Activated T-cell treated with anti-CD3 and anti-CD28 coated beads, Interleukin-2, amount 50 U/mL, for 72 hours (primary cell): Measurements from ENCODE around the gene ZNF710. TPM values are rescaled to one million over a fixed set of nuclear protein-coding genes. Genes with fewer than 3 reads are reported as not detected.

Experiments
- ATAC-seq, 2 donors: fragments of 150-1000 bp; cut with Tn5 transposase; replicated peaks in 1 of 2; 2 replicates each; pipeline ENCODE4 v1.10.0; 2021; ENCODE audit warnings: moderate library complexity in 2 of 2, mild to moderate bottlenecking in 1 of 2
- DNase-seq, 2 donors: peaks; one replicate each; pipeline ENCODE4 v3.0.0; 2021 to 2022; ENCODE audit warnings: mixed read lengths in 1 of 2
- H3K27ac Mint-ChIP-seq: one replicate; pipeline ENCODE4 v1.8.0; 2022; ENCODE audit warnings: mild to moderate bottlenecking, moderate library complexity, mixed read lengths
- H3K27me3 Mint-ChIP-seq: one replicate; pipeline ENCODE4 v1.8.0; 2022; ENCODE audit warnings: low read depth, mixed read lengths
- H3K36me3 Mint-ChIP-seq, 2 donors: one replicate each; pipeline ENCODE4 v1.8.0; 2022; ENCODE audit warnings: mixed read lengths in 2 of 2, mild to moderate bottlenecking in 1 of 2; ENCODE audit not compliant: insufficient read depth in 2 of 2
- H3K4me1 Mint-ChIP-seq: one replicate; pipeline ENCODE4 v1.8.0; 2022; ENCODE audit warnings: low read depth, mixed read lengths
- H3K4me3 Mint-ChIP-seq, 2 donors: one replicate each; pipeline ENCODE4 v1.8.0; 2022; ENCODE audit warnings: mild to moderate bottlenecking in 2 of 2, mixed read lengths in 2 of 2, moderate library complexity in 2 of 2
- H3K9me3 Mint-ChIP-seq, 2 donors: one replicate each; pipeline ENCODE4 v1.8.0; 2022; ENCODE audit warnings: mixed read lengths in 2 of 2
- total RNA-seq, 2 donors: library from RNA; stranded (reverse); gene quantifications; one replicate each; pipeline ENCODE4 v1.2.3, GENCODE V29; 2022

ZNF710 gene
- total RNA-seq, 2 donors from 2014 or later, result 26.6 to 32.3 TPM

GRCh38 chr15:90040618-90041017 is 39.5 kb downstream of the ZNF710 start:
- no peak for DNase-seq
- Mint-ChIP-seq H3K27ac (peak overlapping the region; percentile 61), H3K4me1 (peaks cover 71% of the 10 kb centered on the region)

GRCh38 chr15:90042356-90042755 is 41.2 kb downstream of the ZNF710 start:
- no peaks in the 10 kb centered on the region for H3K36me3 Mint-ChIP-seq
- H3K9me3 Mint-ChIP-seq, result no peaks in the 10 kb centered on the region
- peaks cover 61% of the 10 kb centered on the region for H3K4me1 Mint-ChIP-seq
- H3K27me3 Mint-ChIP-seq, result no peaks in the 10 kb centered on the region
- no peak overlapping the region for H3K27ac Mint-ChIP-seq
- ATAC-seq (no peak), DNase-seq (no peak)
- H3K4me3 Mint-ChIP-seq, result no peak overlapping the region

More at GRCh38 chr15:90040618-90041017, 39.5 kb downstream of the ZNF710 start:
- H3K9me3 Mint-ChIP-seq, result no peaks in the 10 kb centered on the region
- no peaks in the 10 kb centered on the region for H3K36me3 Mint-ChIP-seq
- no peak overlapping the region for H3K4me3 Mint-ChIP-seq
- ATAC-seq, result no peak
- H3K27me3 Mint-ChIP-seq, result no peaks in the 10 kb centered on the region

GRCh38 chr15:90042766-90043529 is 41.8 kb downstream of the ZNF710 start:
- no peak for ATAC-seq
- no peaks in the 10 kb centered on the region for H3K27me3 Mint-ChIP-seq
- H3K27ac Mint-ChIP-seq, result no peak overlapping the region
- no peaks in the 10 kb centered on the region for H3K36me3 Mint-ChIP-seq
- DNase-seq, result no peak
- peaks cover 55% of the 10 kb centered on the region for H3K4me1 Mint-ChIP-seq
- H3K9me3 Mint-ChIP-seq, result no peaks in the 10 kb centered on the region
- no peak overlapping the region for H3K4me3 Mint-ChIP-seq

GRCh38 chr15:90043530-90044010 is 42.4 kb downstream of the ZNF710 start:
- ATAC-seq, result no peak
- Mint-ChIP-seq H3K27ac (peak overlapping the region; percentile 93), H3K4me1 (peaks cover 48% of the 10 kb centered on the region), H3K4me3 (no peak overlapping the region), H3K36me3 (no peaks in the 10 kb centered on the region), H3K9me3 (no peaks in the 10 kb centered on the region), H3K27me3 (no peaks in the 10 kb centered on the region)
- no peak for DNase-seq

- H3K27ac Mint-ChIP-seq, result peak overlapping the region; percentile 93
Observed at GRCh38 chr15:90044191-90044590, 43.1 kb downstream of the ZNF710 start.

GRCh38 chr15:90044916-90045371 is 43.8 kb downstream of the ZNF710 start:
- H3K27ac Mint-ChIP-seq, result no peak overlapping the region

More at GRCh38 chr15:90044191-90044590, 43.1 kb downstream of the ZNF710 start:
- Mint-ChIP-seq H3K36me3 (no peaks in the 10 kb centered on the region), H3K4me3 (no peak overlapping the region), H3K9me3 (no peaks in the 10 kb centered on the region), H3K27me3 (no peaks in the 10 kb centered on the region), H3K4me1 (peaks cover 42% of the 10 kb centered on the region)
- DNase-seq, result no peak
- no peak for ATAC-seq

GRCh38 chr15:90046289-90046688 is 45.2 kb downstream of the ZNF710 start:
- peaks cover 33% of the 10 kb centered on the region for H3K4me1 Mint-ChIP-seq
- H3K27ac Mint-ChIP-seq, result no peak overlapping the region
- H3K4me3 Mint-ChIP-seq, result no peak overlapping the region
- DNase-seq, result no peak
- no peaks in the 10 kb centered on the region for H3K27me3 Mint-ChIP-seq
- H3K36me3 Mint-ChIP-seq, result no peaks in the 10 kb centered on the region
- H3K9me3 Mint-ChIP-seq, result no peaks in the 10 kb centered on the region
- no peak for ATAC-seq

More at GRCh38 chr15:90044916-90045371, 43.8 kb downstream of the ZNF710 start:
- Mint-ChIP-seq H3K9me3 (no peaks in the 10 kb centered on the region), H3K4me1 (peaks cover 40% of the 10 kb centered on the region), H3K27me3 (no peaks in the 10 kb centered on the region), H3K4me3 (no peak overlapping the region), H3K36me3 (no peaks in the 10 kb centered on the region)
- ATAC-seq, result no peak
- no peak for DNase-seq

- no peak for DNase-seq
- no peak for ATAC-seq
- no peak overlapping the region for H3K27ac Mint-ChIP-seq
Observed at GRCh38 chr15:90046911-90047392, 45.8 kb downstream of the ZNF710 start.

GRCh38 chr15:90047956-90048575 is 46.9 kb downstream of the ZNF710 start:
- no peak overlapping the region for H3K27ac Mint-ChIP-seq
- DNase-seq (no peak), ATAC-seq (no peak)
- H3K36me3 Mint-ChIP-seq, result no peaks in the 10 kb centered on the region
- H3K9me3 Mint-ChIP-seq, result no peaks in the 10 kb centered on the region
- H3K4me3 Mint-ChIP-seq, result no peak overlapping the region
- no peaks in the 10 kb centered on the region for H3K27me3 Mint-ChIP-seq
- peaks cover 29% of the 10 kb centered on the region for H3K4me1 Mint-ChIP-seq

More at GRCh38 chr15:90046911-90047392, 45.8 kb downstream of the ZNF710 start:
- no peak overlapping the region for H3K4me3 Mint-ChIP-seq
- peaks cover 29% of the 10 kb centered on the region for H3K4me1 Mint-ChIP-seq
- no peaks in the 10 kb centered on the region for H3K27me3 Mint-ChIP-seq
- H3K9me3 Mint-ChIP-seq, result no peaks in the 10 kb centered on the region
- H3K36me3 Mint-ChIP-seq, result no peaks in the 10 kb centered on the region

GRCh38 chr15:90049030-90049429 is 47.9 kb downstream of the ZNF710 start:
- Mint-ChIP-seq H3K27ac (no peak overlapping the region), H3K4me3 (no peak overlapping the region), H3K9me3 (no peaks in the 10 kb centered on the region), H3K27me3 (no peaks in the 10 kb centered on the region), H3K36me3 (no peaks in the 10 kb centered on the region), H3K4me1 (peaks cover 34% of the 10 kb centered on the region)
- no peak for ATAC-seq
- no peak for DNase-seq

- DNase-seq (no peak), ATAC-seq (no peak)
- Mint-ChIP-seq H3K9me3 (no peaks in the 10 kb centered on the region), H3K36me3 (no peaks in the 10 kb centered on the region), H3K27me3 (no peaks in the 10 kb centered on the region), H3K4me3 (no peak overlapping the region), H3K4me1 (peaks cover 37% of the 10 kb centered on the region), H3K27ac (no peak overlapping the region)
Observed at GRCh38 chr15:90049666-90050604, 48.8 kb downstream of the ZNF710 start.

GRCh38 chr15:90051874-90052273 is 50.8 kb downstream of the ZNF710 start:
- ATAC-seq (no peak), DNase-seq (no peak)
- no peaks in the 10 kb centered on the region for H3K9me3 Mint-ChIP-seq
- no peak overlapping the region for H3K4me3 Mint-ChIP-seq
- peaks cover 23% of the 10 kb centered on the region for H3K4me1 Mint-ChIP-seq
- no peaks in the 10 kb centered on the region for H3K36me3 Mint-ChIP-seq
- H3K27ac Mint-ChIP-seq, result no peak overlapping the region
- H3K27me3 Mint-ChIP-seq, result no peaks in the 10 kb centered on the region
